SK-N-DZ (cell line): ENCODE measurements around the gene KRT76.

Experiments used
- DNase-seq: peaks from one replicate; pipeline ENCODE4 v3.0.0-alpha.2; 2015; ENCODE audit warnings: low spot score
- small RNA-seq, 2 experiments: library from RNA; depleted of rRNA; stranded (forward); fragments of <200 nt; gene quantifications; one replicate each; pipeline ENCODE3, GENCODE V24; 2014

The KRT76 gene

GRCh38 chr12:52730793-52731192, 46.4 kb downstream of the KRT76 start:
- no peak for DNase-seq

- no peak for DNase-seq
These were observed 46.8 kb downstream of the KRT76 start for GRCh38 chr12:52730383-52730782.

- DNase-seq = no peak
These were observed 48.0 kb downstream of the KRT76 start for GRCh38 chr12:52729147-52729546.

- no peak for DNase-seq
These were observed 48.8 kb downstream of the KRT76 start for GRCh38 chr12:52728374-52728773.

- DNase-seq = no peak
These were observed 50.1 kb downstream of the KRT76 start for GRCh38 chr12:52727037-52727436.

- DNase-seq = no peak
These were observed 50.7 kb downstream of the KRT76 start for GRCh38 chr12:52726451-52726850.

- DNase-seq = no peak
These were observed 52.8 kb downstream of the KRT76 start for GRCh38 chr12:52724384-52724783.

GRCh38 chr12:52722680-52723079, 54.5 kb downstream of the KRT76 start:
- no peak for DNase-seq

GRCh38 chr12:52721838-52722470, 55.2 kb downstream of the KRT76 start:
- DNase-seq = no peak

GRCh38 chr12:52720365-52720886, 56.7 kb downstream of the KRT76 start:
- no peak for DNase-seq

Small RNA genes lying within 50 kb of the gene (small RNA-seq; reads per million reads assigned to genes)
- 0 reads per million in 2 experiments for gene AC107016.2
